Activated naive CD4-positive, alpha-beta T cell treated with anti-CD3 and anti-CD28 coated beads, Interleukin-2, amount 50 U/mL, for 16 hours (primary cell): Measurements from ENCODE around the gene ZNF611.
"Not testable (repeated sequence)": the region's sequence is repeated elsewhere in the genome, so short reads cannot be mapped to it uniquely, and the experiment has no call there.

ENCODE experiments used
- DNase-seq: peaks from one replicate; pipeline ENCODE4 v3.0.0-alpha.2; 2020

Gene ZNF611

DNA sequence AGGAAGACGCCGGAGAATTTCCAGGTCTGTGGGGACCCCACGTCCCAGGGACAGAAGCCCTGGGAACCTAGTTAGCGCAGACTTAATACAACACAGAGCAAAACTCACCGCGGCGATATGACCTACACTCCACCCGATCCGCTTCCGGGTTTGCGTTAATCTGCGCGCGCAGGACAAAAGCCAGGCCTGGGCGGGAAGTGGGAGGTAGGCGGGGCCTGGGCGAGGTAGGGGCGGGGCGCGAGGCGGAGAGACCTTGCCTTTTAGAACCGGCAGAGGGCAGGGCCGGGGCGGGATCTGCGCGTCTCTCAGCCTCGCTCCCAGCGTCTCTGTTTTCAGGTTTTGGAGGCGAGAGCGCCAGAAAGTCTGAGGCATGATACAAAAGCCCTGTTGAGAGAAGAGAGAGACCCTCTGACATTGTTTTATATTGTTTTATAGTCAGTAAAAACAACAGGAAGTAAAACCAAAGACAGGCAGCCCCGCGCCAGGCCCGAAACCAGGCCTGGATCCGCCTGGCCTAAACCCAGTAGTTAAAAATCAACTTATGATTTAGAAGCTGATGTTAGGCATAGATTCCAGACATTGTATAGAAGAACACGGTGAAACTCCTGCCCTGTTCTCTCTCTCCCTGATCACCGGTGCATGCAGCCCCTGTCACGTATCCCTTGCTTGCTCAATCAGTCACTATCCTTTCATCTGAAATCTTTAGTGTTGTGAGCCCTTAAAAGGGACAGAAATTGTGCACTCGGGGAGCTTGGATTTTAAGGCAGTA, at the start of gene ZNF611:
Gene ZNF611, minus strand, starts transcription at position 152 of the 769 bp plus-strand sequence. CDS start 19,150 bp downstream, outside the sequence.
- peak; percentile 99 for DNase-seq

DNA sequence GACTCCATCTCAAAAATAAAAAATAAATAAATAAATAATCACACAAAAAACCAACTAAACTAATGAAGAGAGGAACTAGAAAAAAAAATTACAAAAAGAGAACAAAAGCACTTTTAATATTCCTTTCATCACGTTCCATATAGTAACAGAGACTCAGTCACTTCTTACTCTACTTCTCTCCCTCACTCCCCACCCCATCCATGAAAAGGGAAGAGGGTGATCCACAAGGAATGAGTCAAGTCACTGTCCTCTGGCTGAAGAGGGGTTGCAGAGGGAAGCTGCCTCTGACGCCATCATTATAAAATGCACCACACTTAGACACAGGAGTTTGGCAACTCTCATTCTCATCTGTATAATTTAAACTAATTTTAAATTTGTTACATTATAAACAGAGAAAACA, 48.0 kb upstream of the ZNF611 start:
- not testable (repeated sequence) for DNase-seq

DNA sequence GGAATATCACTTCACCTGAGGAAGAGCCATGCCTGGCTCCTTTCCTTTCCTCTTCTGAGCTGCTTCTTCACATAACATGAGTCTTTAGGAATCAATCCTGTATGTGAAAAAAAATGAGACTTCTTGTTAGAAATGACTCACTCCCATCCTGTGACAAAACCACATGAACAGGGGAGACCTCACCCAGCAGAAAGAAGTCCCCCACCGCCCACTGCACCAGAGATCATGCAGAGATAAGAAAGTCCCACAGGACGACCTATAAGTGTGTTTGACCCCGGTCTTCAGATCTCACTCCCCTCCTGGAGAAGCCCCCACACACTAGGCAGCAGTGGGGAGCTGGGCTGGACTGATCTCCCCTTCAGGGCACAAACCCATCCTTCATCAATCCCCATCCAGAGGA, 44.0 kb upstream of the ZNF611 start:
- DNase-seq: no peak

DNA sequence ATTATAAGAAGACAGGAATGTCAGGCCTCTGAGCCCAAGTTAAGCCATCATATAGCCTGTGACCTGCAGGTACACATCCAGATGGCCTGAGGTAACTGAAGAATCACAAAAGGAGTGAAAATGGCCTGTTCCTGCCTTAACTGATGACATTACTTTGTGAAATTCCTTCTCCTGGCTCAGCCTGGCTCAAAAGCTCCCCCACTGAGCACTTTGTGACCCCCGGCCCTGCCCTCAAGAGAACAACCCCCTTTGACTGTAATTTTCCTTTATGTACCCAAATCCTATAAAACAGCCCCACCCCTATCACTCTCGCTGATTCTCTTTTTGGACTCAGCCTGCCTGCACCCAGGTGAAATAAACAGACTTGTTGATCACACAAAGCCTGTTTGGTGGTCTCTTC, 21.6 kb upstream of the ZNF611 start:
- DNase-seq: not testable (repeated sequence)

DNA sequence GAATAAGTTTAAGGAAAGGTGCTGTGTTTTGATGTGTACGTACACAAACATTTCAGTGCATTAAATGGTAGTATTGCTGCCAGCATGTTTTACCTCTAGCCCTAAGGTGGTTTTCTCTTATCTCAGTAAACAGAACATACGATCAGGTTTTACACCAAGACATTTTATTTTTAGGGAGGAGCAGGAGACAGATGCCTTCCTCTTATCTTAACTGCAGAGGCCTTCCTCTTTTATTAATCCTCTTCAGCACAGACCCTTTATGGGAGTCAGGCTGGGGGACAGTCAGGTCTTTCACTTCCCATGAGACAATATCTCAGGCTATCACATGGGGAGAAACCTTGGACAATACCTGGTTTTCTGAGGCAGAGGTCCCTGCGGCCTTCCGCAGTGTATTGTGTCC, 14.9 kb upstream of the ZNF611 start:
- DNase-seq: no peak

DNA sequence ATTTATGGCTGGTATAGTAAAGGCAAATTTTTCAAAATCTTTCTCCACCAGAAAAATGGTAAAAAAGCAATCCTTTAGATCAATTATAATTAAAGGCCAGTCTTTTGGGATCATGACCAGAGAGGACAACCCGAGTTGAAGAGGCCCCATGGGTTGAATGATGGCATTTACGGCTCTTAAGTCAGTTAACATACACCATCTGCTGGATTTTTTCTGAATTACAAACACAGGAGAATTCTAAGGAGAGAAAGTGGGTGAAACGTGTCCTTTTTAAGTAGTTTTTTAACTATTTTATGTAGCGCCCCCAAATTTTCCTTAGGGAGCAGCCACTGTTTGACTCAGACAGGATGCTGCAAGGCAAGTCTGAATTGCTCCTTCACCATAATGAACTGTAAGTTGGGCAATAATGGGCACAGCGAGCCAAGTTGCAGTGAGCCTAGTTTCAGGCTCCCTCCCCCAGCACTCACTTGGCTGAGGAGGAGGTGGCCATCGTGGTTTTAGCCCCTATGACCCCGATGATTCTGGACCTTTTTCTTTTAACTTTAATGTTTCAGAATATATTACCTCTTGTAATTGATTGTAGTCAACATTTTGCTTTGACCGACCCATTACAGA, 13.6 kb upstream of the ZNF611 start:
- DNase-seq: no peak

DNA sequence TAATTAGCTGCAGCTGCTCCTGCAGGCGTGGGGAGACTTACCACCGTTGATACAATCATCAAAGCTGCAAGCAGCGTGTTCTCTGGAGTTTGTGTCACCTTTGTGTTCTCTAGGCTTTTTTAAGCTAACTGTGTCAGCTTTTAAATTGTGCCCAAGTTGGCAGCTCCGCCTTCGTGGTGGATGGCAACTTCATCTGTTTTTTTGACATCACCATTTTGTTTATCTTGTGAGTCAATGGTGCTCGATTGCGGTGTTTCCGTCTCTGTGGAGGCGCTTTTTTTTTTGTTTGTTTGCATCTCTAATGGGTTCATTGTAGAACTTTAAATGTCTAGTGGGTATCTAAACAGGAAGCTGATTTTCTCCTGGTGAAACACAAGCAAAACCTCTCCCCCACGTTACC, 11.1 kb upstream of the ZNF611 start:
- not testable (repeated sequence) for DNase-seq

DNA sequence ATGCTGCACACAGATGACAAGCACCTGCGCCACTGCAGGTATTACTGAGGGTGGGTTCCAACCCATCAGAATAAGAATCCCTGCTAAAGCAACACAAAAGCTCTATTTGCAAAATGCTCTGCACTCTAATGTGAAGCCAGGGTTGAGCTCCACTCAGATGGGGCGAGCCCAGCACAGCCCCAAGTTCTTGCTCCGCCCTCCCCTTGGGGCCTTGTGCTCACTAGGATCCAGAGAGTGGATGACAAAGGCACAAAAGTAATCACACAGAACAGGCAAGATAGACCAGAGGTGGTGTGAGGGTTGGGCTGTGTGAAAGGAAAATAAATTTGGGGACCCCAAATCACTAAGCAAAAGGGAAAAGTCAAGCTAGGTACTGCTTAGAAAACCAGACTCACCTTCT, 8.2 kb upstream of the ZNF611 start:
- no peak for DNase-seq

DNA sequence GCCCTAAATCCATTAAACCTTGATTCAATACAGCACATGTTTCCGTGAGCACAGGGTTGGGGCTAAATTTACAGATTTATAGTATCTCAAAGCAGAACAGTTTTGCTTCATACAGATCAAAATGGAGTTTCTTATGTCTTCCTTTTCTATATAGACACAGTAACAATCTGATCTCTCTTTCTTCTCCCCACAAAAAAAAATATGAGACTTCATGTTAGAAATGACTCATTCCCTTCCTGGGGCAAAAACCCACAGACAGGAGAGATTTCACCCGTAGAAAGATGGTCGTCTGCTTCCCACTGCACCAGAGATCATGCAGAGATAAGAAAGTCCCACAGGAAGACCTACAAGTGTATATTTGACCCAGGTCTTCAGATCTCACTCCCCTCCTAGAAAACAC, 7.7 kb upstream of the ZNF611 start:
- no peak for DNase-seq

DNA sequence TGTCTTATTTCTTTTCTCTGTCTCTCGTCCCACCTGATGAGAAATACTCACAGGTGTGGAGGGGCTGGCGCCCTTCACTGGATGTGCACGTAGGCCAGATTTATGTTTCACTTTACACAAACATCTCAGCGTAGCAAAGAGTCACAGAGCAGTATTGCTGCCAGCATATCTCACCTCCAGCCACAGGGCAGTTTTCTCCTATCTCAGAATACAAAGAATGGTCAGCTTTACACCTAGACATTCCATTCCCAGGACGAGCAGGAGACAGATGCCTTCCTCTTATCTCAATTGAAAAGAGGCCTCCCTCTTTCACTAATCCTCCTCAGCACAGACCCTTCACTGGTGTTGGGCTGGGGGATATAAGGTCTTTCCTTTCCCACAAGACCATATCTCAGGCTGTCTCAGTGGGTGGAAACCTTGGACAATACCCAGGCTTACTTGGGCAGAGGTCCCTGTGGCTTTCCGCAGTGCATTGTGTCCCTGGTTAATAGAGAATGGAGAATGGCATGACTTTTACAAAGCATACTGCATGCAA, 7.2 kb upstream of the ZNF611 start:
- DNase-seq: no peak

DNA sequence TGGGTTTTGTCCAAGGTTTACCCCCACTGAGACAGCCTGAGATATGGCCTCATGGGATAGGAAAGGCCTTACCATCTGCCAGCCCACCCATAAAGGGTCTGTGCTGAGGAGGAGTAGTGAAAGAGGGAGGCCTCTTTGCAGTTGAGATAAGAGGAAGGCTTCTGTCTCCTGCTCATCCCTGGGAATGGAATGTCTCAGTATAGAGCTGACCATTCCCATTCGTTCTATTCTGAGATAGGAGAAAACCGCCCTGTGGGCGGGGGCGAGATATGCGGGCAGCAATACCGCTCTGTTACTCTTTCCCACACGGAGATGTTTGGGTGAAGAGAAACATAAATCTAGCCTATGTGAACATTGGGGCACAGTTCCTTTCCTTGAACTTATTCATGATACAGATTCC, 6.5 kb upstream of the ZNF611 start:
- DNase-seq: not testable (repeated sequence)

DNA sequence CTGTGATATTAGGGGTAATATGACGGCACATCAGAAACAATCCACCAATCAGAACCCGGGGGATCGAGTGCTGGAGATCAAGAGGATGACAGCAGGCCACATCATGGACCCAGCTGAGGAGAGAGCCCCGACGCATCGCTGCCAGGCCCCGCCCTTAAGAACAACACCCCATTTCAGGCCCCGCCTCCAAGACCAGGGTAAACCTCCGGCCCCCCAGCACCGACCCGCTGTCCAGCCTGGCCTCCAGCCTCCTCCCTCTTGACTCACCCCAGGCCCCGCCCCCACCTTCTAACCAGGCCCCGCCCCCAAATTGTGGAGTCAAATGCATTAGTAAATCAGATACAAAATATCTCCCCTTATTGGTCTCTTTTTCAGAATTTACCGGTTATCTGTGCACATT, 4.7 kb upstream of the ZNF611 start:
- DNase-seq: no peak

DNA sequence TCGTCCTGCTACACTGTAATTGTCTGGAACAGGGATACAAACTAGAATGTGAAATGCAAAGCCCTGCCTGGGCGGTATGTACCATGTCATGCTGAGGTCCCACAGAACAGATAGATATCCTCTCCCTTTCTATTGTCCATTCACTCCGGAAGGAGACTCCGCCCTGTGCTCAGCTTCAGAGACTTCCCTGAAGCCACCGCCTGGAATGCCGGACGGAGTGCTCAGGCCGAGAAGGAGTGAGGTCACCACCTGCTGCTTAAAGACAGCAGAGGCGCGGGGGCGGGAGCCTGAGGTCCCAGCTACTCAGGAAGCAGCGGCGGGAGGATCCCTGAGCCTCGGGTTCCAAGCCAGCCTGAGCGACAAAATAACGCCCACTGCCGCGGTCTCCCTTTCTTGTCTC, 890 bp upstream of the ZNF611 start:
- no peak for DNase-seq

DNA sequence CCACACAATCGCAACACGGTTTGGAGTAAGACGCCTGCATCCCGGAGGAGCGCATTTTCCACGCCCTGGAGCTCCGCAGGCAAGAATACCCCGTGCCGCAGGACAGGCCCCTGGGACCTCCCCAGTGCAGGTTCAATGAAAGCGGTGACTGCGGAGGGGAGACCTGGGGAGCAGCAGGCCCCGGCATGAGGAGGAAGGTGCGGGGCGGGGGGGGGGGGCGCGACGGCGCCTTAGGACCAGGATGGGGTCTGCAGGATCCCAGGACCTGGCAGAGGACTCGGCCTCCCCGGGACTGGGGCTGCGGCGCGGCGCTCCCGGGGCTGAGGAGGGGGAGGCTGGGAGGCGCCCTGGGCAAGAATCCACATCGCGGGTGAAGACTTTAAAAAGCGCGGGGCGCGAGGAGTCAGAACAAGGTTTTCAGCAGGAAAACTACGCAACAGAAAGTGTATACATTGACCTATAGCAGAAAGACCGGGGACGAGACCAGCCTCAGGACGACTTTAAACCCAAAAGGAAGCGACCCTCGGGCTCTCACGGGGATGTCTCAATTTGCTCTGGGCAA, 432 bp downstream of the ZNF611 start:
- no peak for DNase-seq

DNA sequence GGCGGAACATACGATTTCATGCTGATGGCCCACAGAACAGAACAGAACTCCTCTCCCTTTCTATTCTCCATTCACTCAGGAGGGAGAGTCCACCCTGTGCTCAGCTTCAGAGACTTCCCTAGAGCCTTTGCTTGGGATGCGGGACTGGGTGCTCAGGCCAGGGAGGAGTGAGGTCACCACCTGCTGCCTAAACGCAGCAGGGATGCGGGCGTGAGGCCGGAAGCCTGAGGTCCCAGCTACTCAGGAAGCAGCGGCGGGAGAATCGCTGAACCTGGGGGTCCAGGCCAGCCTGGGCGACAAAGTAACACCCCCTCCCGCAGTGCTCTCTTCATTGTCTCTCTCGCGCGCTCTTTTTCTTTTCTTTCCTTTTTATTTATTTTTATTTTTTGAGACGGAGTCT, 8.8 kb downstream of the ZNF611 start:
- not testable (repeated sequence) for DNase-seq

DNA sequence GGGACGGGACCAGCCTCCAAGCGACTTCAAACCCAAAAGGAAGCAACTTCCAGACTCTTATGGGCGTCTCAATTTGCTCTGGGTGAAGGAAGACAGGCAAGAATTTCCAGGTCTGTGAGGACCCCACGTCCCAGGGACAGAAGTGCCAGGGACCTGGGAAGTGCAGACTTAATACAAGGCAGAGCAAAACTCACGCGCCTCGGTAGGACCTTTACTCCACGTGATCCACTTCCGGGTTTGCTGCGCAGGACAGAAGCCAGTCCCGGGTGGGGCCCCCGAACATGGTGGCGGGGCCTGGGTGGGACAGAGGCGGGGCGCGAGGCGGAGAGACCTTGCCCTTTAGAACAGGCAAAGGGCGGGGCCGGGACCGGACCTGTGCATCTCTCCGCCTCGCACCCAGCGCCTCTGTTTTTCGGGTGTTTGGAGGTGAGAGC, 9.3 kb downstream of the ZNF611 start:
- no peak for DNase-seq

DNA sequence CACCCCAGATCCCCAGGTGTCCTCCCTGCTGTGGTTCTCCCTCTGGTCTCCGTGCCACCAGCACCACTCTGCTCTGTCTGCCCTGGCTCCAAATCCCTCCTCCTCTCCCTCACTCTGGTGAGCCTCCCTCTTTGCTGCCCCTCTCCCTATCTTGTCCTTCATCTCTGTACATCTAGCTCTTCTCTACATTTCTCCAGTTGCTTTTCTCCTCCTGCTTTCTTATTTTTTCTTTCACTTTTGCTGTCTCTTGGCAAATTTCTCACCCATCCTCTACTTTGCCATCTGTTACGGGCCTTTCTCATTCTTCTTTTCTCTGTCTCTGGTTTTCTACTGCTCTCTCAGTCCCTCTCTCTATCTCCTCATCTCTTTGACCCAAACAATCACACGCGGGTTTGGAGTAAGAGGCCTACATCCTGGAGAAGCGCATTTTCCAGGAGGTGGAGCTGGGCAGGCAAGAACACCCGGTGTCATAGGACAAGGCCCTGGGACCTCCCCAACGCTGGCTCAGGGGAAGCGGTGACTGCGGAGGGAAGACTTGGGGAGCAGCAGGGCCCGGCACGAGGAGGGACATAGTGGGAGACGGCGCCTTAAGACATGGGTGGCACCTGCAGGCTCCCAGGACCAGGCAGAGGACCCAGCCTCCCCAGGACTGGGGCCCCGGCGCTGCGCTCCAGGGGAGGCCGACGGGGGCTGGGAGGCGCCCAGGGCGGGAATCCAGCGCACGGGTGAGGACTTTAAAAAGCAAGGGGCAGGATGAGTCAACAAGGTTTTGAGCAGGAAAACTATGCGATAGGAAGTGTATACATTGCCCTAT, 9.9 kb downstream of the ZNF611 start:
- no peak for DNase-seq

DNA sequence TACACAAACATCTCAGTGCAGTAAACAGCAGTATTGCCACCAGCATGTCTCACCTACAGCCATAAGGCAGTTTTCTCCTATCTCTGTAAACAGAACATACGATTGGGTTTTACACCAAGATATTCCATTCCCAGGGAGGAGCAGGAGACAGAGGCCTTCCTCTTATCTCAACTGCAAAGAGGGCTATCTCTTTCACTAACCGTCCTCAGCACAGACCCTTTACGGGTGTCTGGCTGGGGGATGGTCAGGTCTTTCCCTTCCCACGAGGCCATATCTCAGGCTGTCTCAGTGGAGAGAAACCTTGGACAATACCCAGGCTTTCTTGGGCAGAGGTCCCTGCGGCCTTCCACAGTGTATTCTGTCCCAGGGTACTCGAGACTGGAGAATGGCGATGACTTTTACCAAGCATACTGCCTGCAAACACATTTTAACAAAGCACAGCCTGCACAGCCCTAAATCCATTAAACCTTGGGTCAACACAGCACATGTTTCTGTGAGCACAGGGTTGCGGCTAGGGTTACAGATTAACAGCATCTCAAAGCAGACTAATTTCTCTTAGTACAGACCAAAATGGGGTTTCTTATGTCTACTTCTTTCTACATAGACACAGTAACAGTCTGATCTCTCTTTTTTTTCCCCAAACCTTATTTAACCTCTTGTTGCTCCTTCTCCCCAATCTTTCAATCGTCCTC, 10.8 kb downstream of the ZNF611 start:
- DNase-seq: not testable (repeated sequence)

DNA sequence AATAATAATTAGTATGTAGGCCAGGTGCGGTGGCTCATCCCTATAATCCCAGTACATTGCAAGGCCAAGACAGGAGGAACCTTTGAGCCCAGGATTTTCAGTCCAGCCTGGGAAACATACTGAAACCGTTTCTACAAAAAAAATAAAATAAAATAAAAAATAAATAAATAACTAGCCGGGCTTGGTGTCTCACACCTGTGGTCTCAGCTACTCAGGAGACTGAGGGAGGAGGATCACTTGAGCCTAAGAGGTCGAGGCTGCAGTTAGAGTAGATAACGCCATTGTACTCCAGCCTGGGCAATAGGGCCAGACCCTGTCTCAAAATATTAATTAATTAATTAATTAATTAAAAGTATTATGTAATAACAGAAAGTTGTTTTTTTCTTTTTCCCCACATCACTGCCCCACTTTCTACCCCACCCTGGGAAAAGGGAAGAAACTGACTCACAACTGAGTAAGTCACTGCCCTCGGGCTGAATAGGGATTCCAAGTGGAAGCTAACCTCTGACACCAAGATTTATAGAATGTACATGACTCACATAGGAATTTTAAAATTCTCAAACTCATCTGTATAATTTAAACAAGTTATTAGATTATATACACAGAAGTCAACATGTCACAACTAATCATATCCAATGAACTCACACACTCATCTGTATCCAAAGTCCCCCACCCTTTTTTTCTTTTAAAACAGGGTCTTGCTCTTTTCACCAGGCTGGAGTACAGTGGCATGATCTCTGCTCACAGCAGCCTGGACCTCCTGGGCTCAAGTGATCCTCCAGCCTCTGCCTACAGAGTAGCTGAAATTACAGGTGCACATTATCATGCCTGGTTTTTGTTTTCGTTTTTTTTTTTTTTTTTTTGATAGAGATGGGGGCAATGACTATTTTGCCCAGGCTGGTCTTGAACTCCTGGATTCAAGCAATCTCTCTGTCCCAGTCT, 12.5 kb downstream of the ZNF611 start:
- DNase-seq: no peak

DNA sequence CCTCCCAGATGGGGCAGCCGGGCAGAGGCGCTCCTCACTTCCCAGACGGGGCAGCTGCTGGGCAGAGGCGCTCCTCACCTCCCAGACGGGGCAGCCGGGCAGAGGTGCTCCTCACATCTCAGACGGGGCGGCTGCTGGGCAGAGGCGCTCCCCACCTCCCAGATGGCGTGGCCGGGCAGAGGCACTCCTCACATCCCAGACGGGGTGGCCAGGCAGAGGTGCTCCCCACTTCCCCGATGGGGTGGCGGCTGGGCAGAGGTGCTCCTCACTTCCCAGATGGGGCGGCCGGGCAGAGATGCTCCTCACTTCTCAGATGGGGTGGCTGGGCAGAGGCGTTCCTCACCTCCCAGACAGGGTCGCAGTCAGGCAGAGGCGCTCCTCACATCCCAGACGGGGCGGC, 14.3 kb downstream of the ZNF611 start:
- DNase-seq: not testable (repeated sequence)

DNA sequence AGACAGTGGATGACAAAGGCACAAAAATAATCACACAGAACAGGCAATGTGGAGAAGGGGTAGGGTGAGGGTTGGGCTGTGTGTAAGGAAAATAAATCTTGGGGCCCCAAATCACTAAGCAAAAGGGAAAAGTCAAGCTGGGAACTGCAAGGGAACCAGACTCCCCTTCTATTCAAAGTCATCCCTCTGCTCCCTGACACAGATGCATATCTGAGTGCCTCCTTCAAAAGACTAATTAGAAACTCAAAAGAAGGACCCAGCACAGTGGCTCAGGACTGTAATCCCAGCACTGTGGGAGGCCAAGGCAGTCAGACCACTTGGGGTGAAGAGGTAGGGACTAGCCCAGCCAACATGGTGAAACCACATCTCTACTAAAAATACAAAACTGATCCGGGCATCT, 18.3 kb downstream of the ZNF611 start:
- no peak for DNase-seq
